Glutamatergic neuron (in vitro differentiated cells): ENCODE measurements around the gene FGF14. TPM values are rescaled to one million over a fixed set of nuclear protein-coding genes. Genes with fewer than 3 reads are reported as not detected.

Experiments used
- DNase-seq: peaks from one replicate; pipeline ENCODE4 v3.0.0; 2022
- H3K27ac Mint-ChIP-seq: one replicate; pipeline ENCODE4 v1.8.0; 2020; ENCODE audit warnings: mild to moderate bottlenecking, mixed read lengths, inconsistent platforms; ENCODE audit not compliant: unreplicated experiment
- H3K27me3 Mint-ChIP-seq: one replicate; pipeline ENCODE4 v1.8.0; 2020; ENCODE audit warnings: mild to moderate bottlenecking, moderate library complexity, mixed read lengths, inconsistent platforms; ENCODE audit not compliant: unreplicated experiment
- H3K36me3 Mint-ChIP-seq: one replicate; pipeline ENCODE4 v1.8.0; 2020; ENCODE audit warnings: mild to moderate bottlenecking, mixed read lengths, inconsistent platforms; ENCODE audit not compliant: unreplicated experiment
- H3K4me1 Mint-ChIP-seq: one replicate; pipeline ENCODE4 v1.8.0; 2020; ENCODE audit warnings: mild to moderate bottlenecking, low read depth, mixed read lengths, inconsistent platforms; ENCODE audit not compliant: unreplicated experiment
- H3K4me3 Mint-ChIP-seq: one replicate; pipeline ENCODE4 v1.8.0; 2020; ENCODE audit warnings: mild to moderate bottlenecking, mixed read lengths, inconsistent platforms; ENCODE audit not compliant: unreplicated experiment
- H3K9me3 Mint-ChIP-seq: one replicate; pipeline ENCODE4 v1.8.0; 2020; ENCODE audit warnings: mild to moderate bottlenecking, moderate library complexity, mixed read lengths, inconsistent platforms; ENCODE audit not compliant: unreplicated experiment
- CTCF ChIP-seq: fragments of 200-600 bp; sonication (generic); IDR thresholded peaks from one replicate; pipeline ENCODE4 v1.5.0; 2021; ENCODE audit not compliant: partially characterized antibody, unreplicated experiment
- total RNA-seq: library from RNA; stranded (reverse); fragmentation: NEBNext Ultra II Directional; extraction: Animal tissue kit (Norgen Biotek cat#: 25700); gene quantifications from one replicate; pipeline ENCODE4 v1.2.1, GENCODE V29; 2021; ENCODE audit not compliant: unreplicated experiment

FGF14 gene
- total RNA-seq, 1 donor from 2014 or later: 17.8 TPM

DNA sequence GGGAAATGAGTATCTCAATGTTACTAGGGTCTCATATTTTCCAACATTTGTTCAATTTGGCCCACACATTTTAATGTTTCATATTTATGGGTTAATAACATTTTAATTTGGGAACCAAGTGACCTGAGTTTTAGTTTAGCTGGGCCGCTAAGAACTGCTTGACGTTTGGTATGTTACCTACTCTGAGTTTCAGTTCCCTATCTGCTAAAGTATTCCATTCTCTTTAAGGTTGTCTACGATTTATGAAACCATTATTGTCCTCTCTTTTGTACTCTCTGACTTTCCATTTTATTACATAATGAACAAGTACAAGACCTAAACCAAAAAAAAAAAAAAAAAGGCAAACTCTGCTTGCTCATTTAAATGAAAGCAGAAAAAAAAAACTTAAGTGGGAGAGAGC lies 89.9 kb downstream of the FGF14 start:
- TF ChIP-seq CTCF: no peak
- H3K27ac Mint-ChIP-seq: no peak overlapping the region

GRCh38 chr13:102311419-102311796 lies 90.4 kb downstream of the FGF14 start:
- Mint-ChIP-seq H3K36me3 (no peaks in the 10 kb centered on the region), H3K27me3 (no peaks in the 10 kb centered on the region), H3K4me1 (peaks cover 36% of the 10 kb centered on the region), H3K4me3 (no peak overlapping the region), H3K27ac (peak overlapping the region; percentile 94), H3K9me3 (no peaks in the 10 kb centered on the region)
- no peak for TF ChIP-seq CTCF
- DNase-seq: no peak

More for the DNA sequence above, 89.9 kb downstream of the FGF14 start:
- H3K36me3 Mint-ChIP-seq: no peaks in the 10 kb centered on the region
- H3K27me3 Mint-ChIP-seq: no peaks in the 10 kb centered on the region
- peaks cover 38% of the 10 kb centered on the region for H3K4me1 Mint-ChIP-seq
- no peak for DNase-seq
- no peaks in the 10 kb centered on the region for H3K9me3 Mint-ChIP-seq
- H3K4me3 Mint-ChIP-seq: no peak overlapping the region

GRCh38 chr13:102310691-102311418 lies 91.0 kb downstream of the FGF14 start:
- Mint-ChIP-seq H3K4me3 (peak overlapping the region; percentile 31), H3K27ac (peak overlapping the region; percentile 94), H3K36me3 (no peaks in the 10 kb centered on the region), H3K9me3 (peaks cover 2% of the 10 kb centered on the region), H3K4me1 (peaks cover 35% of the 10 kb centered on the region), H3K27me3 (no peaks in the 10 kb centered on the region)
- peak; percentile 30 for DNase-seq
- no peak for TF ChIP-seq CTCF

GRCh38 chr13:102309110-102309509 lies 92.7 kb downstream of the FGF14 start:
- H3K4me3 Mint-ChIP-seq: no peak overlapping the region
- H3K4me1 Mint-ChIP-seq: peaks cover 33% of the 10 kb centered on the region
- peaks cover 2% of the 10 kb centered on the region for H3K9me3 Mint-ChIP-seq
- H3K36me3 Mint-ChIP-seq: no peaks in the 10 kb centered on the region
- no peaks in the 10 kb centered on the region for H3K27me3 Mint-ChIP-seq
- H3K27ac Mint-ChIP-seq: peak overlapping the region; percentile 53
- DNase-seq: no peak
- TF ChIP-seq CTCF: no peak

DNA sequence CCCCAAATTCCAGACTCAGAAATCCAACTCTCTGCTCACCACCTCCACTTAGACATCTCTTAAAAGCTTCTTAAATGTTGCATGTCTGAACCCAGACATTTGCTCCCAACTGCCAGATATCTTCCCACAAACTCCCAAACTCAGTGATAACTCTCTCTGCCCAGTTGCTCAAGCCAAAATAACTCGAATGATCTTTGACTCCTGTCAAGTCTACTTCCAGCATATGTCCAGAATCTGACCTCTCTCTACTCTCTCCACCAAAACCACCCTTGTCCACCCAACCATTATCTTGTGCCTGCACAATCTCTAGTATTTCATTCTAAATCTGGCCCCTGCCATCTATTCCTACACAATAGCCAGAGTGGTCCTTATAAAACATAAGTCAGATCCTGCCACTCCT lies 99.3 kb downstream of the FGF14 start:
- H3K27me3 Mint-ChIP-seq: no peaks in the 10 kb centered on the region
- no peak for TF ChIP-seq CTCF
- DNase-seq: no peak
- no peaks in the 10 kb centered on the region for H3K36me3 Mint-ChIP-seq
- H3K4me3 Mint-ChIP-seq: no peak overlapping the region
- H3K4me1 Mint-ChIP-seq: peaks cover 10% of the 10 kb centered on the region
- no peak overlapping the region for H3K27ac Mint-ChIP-seq
- peaks cover 2% of the 10 kb centered on the region for H3K9me3 Mint-ChIP-seq
